HG02642 (cell line): Measurements from ENCODE around the gene ATP11B.

Experiments used
- ATAC-seq: cut with Tn5 transposase; IDR thresholded peaks from one replicate; pipeline ENCODE4 v1.9.1; 2021; ENCODE audit warnings: mild to moderate bottlenecking; ENCODE audit not compliant: unreplicated experiment, poor library complexity

The ATP11B gene

DNA sequence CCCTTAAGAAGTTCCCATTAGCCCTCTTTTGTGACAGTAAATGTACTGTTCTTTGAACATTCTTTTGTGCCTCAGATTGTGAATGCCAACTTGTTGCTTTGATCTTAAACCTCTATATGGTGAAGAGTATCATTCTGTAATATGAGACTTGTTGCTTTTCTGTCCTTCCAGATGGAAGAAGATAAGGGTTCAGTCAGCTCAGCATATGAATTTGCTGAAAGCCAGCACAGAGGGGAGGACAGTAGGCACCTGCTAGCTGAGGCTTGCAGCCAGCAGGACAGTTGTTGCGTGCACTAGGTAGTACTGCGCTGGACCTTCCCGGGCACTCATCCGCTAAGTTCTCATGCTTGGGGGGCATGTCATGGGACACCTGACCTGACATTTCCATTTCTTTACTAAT, 112.3 kb downstream of the ATP11B start:
- no peak for ATAC-seq

- no peak for ATAC-seq
These were observed 112.7 kb downstream of the ATP11B start for GRCh38 chr3:182906036-182906435.

DNA sequence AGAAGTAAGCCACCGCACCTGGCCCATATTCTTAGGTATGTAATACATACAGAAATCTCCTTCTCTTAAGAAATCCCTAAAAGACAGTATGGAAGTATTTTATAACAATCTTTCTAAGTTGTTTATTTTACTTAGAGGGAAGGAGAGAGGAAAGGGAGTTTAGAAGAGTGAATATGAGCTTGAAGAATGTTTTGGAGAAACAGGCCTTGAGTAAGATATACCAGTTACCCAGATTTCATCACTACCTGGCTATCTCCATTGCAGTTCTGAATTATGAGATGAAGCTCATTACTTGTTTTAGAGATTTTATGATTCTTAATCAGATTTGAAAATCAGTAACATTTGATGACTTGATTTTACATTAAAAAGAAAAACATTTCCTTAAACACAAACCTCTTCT, 115.2 kb downstream of the ATP11B start:
- no peak for ATAC-seq

DNA sequence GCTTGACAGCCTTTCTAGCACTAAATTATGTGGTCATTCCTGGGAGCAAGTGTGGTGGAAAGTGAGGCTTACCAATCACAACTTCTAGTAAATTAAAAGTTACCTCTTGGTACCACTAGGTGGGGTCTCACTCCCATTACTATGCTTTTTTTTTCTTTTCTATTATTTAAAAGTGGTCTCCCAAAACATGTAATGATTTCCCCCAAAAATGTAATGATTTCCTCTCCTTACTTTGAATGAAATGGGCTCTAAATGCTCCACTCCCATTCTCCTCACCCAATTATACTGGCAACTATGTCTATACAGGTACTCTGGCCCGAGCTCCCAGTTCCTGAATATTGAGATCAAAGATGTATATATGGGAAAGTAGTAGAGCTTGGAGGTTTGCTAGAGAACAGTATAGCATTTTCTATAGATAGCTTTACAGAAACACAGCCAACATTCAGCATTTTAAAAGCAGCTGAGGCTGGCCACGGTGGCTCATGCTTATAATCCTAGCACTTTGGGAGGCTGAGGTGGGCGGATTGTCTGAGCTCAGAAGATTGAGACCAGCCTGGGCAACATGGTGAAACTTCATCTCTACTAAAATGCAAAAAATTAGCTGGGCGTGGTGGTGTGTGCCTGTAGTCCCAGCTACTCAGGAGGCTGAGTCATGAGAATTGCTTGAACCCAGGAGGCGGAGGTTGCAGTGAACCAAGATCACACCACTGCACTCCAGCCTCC, 116.2 kb downstream of the ATP11B start:
- no peak for ATAC-seq

- no peak for ATAC-seq
These were observed 117.9 kb downstream of the ATP11B start for GRCh38 chr3:182910936-182911781.

DNA sequence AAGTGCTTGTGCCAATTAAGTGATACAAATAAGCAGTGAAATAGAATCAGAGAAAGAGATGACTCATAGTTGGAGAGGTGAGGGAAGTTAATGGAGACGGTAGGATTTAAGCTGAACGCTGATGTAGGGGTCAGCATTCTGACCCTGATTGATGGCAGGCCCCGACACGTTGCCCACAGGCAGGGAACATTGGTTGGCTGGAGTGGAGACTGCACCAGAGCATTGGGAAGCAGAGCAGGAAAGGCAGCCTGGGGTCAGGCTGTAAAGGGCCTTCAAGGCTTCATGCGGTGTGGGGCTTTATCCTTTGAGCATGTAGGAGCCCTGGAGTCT, 118.4 kb downstream of the ATP11B start:
- ATAC-seq, result no peak

GRCh38 chr3:182912474-182912873, 119.2 kb downstream of the ATP11B start:
- no peak for ATAC-seq

- ATAC-seq, result peak; percentile 88
These were observed 120.6 kb downstream of the ATP11B start for GRCh38 chr3:182913889-182914288.

GRCh38 chr3:182914341-182914740, 121.0 kb downstream of the ATP11B start:
- ATAC-seq, result no peak

GRCh38 chr3:182917134-182917533, 123.8 kb downstream of the ATP11B start:
- ATAC-seq, result no peak

DNA sequence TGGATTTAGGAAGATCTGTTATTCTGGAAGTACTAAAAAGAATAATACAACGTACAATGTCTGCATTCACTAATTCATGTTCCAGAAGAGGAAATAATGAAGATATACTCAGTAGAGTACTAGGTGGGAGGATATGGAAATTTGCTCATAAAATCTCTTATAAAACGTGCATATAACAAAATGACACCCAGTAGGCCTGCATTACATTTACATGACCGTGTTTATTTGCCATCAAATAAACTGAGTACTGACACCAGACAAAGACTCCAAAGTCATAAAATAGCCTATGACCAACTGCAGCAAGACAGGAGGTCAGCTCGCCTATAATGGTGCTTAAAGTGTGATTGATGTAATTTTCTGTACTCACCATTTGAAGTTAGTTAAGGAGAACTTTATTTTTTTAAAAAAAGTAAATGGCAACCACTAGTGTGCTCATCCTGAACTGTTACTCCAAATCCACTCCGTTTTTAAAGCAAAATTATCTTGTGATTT, 126.6 kb downstream of the ATP11B start:
- ATAC-seq, result no peak

- ATAC-seq, result no peak
These were observed 127.3 kb downstream of the ATP11B start for GRCh38 chr3:182920515-182921084.

- no peak for ATAC-seq
These were observed 128.5 kb downstream of the ATP11B start for GRCh38 chr3:182921665-182922355.

- ATAC-seq, result peak; percentile 97
These were observed 132.1 kb downstream of the ATP11B start for GRCh38 chr3:182925330-182925943.

GRCh38 chr3:182925944-182926337, 132.6 kb downstream of the ATP11B start:
- peak; percentile 4 for ATAC-seq

- ATAC-seq, result no peak
These were observed 142.5 kb downstream of the ATP11B start for GRCh38 chr3:182935803-182936202.

- no peak for ATAC-seq
These were observed 143.1 kb downstream of the ATP11B start for GRCh38 chr3:182936239-182936917.

DNA sequence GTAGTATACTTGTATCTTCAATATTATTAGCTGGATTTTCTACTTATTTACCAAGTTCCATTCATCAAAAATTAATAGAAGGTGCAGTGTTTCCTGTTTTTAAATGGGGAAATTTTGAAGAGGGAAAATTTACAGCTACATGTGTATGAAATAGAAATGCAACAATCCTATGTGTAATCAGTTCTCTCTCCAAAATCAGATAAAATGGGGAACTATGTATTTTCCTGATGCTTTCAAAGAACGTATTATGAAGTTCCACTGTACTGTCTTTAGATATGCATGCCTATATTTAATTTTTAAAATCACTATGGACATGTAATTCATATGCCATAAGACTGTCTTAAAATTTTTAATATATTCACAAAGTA, 143.6 kb downstream of the ATP11B start:
- no peak for ATAC-seq

- ATAC-seq, result peak; percentile 65
These were observed 144.2 kb downstream of the ATP11B start for GRCh38 chr3:182937293-182938051.
